ENCODE data around the gene KLF11. TPM values are rescaled to one million over a fixed set of nuclear protein-coding genes. Genes with fewer than 3 reads are reported as not detected.
"Not testable (repeated sequence)": the region's sequence is repeated elsewhere in the genome, so short reads cannot be mapped to it uniquely, and the experiment has no call there.

The KLF11 gene
- total RNA-seq, 2 experiments from 2014 or later = 7.2 to 8.6 TPM

DNA sequence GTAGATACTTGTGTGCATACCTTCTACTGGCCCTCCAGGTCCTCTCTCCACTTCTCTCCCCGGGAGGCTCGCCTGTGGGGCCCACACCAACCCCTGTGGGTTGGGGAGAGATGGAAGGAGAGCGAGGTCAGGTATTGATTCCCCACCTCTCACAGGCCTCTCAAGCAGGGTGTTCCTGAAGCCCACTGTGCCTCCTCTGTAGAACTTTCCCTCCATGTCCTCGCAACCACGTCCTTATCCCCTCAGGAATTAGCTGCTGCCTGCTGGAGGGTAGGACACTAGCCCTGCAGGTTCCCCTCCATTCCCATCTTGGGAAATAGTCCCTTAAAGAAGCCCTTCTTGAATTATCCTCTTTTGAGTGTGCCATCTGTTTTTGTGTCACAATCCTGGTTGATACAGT, 38.9 kb upstream of the KLF11 start:
- no peak overlapping the region for H3K27ac Mint-ChIP-seq
- no peaks in the 10 kb centered on the region for H3K9me3 Mint-ChIP-seq
- no peaks in the 10 kb centered on the region for H3K36me3 Mint-ChIP-seq (ENCODE audit: low read depth)
- CTCF ChIA-PET = no interaction called here
- DNase-seq = no peak
- no peaks in the 10 kb centered on the region for H3K4me1 Mint-ChIP-seq
- no peak overlapping the region for H3K4me3 Mint-ChIP-seq
- peaks cover 27% of the 10 kb centered on the region for H3K27me3 Mint-ChIP-seq
- POLR2A ChIA-PET = interaction anchor here (0.6 kb wide), 1 partner anchor 20 kb away, joined by 3 read pairs; no protein-coding TSS in a partner anchor

DNA sequence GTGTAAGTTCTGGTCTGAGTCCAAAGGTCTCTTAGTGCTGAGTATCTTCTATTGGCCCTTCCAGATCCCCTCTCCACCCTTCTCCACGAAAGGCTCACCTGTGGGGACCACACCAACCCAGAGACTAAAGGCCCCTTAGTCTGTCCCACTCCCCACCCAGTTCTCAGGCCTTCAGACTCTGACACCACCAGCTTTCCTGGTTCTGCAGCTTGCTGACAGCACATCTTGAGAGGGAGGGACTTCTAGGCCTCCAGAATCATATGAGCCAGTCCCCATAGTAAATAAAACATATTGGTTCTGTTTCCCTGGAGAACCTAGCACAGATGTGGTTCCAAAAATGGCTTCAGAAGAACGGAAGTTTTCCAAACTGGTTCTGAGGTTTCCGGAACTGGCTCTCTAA, 38.5 kb upstream of the KLF11 start:
- Mint-ChIP-seq H3K4me3 (no peak overlapping the region), H3K36me3 (ENCODE audit: low read depth) (no peaks in the 10 kb centered on the region), H3K27ac (no peak overlapping the region), H3K4me1 (no peaks in the 10 kb centered on the region), H3K9me3 (no peaks in the 10 kb centered on the region), H3K27me3 (peaks cover 27% of the 10 kb centered on the region)
- no peak for DNase-seq
- POLR2A ChIA-PET = interaction anchor here (0.6 kb wide), 1 partner anchor 20 kb away, joined by 3 read pairs; no protein-coding TSS in a partner anchor
- CTCF ChIA-PET = interaction anchor here (3.3 kb wide), 1 partner anchor 20 kb away, joined by 10 read pairs; no protein-coding TSS in a partner anchor

DNA sequence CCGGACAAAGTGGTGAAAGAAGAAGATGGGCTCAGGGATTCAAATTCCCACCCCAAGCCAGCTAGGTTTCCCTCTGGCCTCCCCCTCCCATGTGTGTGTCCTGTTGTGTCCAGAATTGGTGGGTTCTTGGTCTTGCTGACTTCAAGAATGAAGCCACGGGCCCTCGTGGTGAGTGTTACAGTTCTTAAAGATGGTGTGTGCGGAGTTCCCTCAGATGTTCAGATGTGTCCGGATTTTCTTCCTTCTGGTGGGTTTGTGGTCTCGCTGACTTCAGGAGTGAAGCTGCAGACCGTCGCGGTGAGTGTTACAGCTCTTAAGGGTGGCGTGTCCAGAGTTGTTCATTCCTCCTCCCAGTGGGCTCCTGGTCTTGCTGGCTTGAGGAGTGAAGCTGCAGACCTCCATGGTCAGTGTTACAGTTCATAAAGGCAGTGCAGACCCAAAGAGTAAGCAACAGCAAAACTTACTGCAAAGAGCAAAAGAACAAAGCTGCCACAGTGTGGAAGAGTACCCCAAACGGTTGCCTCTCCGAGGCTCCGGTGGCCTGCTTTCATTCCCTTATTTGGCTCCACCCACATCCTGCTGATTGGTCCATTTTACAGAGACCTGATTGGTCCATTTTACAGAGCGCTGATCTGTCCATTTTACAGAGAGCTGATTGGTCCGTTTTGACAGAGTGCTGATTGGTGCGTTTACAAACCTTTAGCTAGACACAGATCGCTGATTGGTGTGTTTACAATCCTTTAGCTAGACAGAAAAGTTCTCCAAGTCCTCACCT, 37.7 kb upstream of the KLF11 start:
- Mint-ChIP-seq H3K4me1 (no peaks in the 10 kb centered on the region), H3K27ac (no peak overlapping the region), H3K4me3 (no peak overlapping the region), H3K36me3 (ENCODE audit: low read depth) (no peaks in the 10 kb centered on the region), H3K27me3 (peaks cover 27% of the 10 kb centered on the region), H3K9me3 (no peaks in the 10 kb centered on the region)
- POLR2A ChIA-PET = no interaction called here
- CTCF ChIA-PET = interaction anchor here (0.6 to 3.3 kb wide), 4 partner anchors 9 to 21 kb away, joined by 3 to 10 read pairs (median 4); no protein-coding TSS in a partner anchor
- DNase-seq = no peak

DNA sequence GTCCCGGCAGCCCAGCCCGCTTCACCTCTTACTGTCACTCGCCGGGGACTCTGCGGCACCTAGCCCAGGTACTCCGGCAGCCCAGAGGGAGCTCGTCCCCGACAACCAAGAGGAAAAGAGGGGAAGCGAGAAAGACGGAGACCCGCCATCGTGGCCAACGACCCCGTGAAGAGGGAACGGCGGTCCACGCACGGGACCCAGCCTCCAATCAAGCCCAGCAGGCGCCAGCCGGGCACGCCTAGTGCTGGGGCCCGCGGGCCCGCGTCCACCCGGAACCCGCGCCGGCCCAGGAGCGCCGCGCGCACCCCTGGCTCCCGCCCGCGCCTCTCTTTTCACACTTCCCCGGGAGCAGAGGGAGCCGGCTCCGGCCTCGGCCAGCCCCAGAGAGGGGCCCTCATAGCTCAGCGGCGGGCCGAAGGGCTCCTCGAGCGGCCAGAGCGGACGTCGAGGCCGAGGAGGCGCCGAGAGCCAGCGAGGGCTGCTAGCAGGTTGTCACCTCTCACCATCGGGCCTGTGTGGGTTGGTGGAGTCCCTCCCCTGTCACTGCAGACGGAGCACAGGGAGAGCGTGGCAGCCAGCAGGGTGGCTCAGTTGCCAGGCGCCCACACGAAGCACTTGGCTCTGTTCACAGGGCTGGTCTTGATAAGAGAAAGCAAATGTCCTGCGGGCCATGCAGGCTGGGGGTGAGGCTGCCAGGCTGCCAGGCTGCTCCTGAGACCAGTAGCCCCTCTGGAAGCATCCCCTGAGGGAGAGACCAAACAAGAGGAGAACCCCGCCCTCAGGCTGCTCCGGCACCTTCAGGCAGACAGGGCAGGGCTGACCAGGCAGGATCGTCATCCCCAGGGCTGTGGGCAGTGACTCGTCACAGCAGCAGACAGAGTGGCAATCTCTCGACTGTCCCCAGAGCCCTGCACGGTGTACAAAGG, 36.9 kb upstream of the KLF11 start:
- DNase-seq = no peak
- POLR2A ChIA-PET = no interaction called here

DNA sequence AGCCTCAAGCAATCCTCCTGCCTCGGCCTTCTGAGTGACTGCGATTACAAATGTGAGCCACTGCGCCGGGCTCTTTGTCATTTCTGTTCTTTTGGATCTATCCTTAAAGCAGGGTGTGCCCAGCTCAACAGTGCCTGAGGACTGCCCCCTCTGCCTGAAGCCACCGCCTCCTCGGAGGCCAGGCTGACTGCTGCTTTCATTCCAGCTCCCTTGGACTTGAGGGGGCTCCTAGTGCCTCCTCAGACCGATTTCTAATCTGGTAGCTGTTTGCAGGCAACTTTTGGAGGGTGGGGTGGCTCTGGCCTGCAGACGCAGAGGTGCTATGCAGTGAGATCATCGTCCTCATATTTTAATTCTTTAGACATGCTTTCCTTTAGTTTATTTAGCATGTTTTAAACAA, 35.9 kb upstream of the KLF11 start:
- H3K9me3 Mint-ChIP-seq = no peaks in the 10 kb centered on the region
- ChIA-PET CTCF (interaction anchor here (1.4 to 3.3 kb wide), 2 partner anchors 9 to 23 kb away, joined by 3 to 10 read pairs; no protein-coding TSS in a partner anchor), POLR2A (no interaction called here)
- no peaks in the 10 kb centered on the region for H3K4me1 Mint-ChIP-seq
- no peak for DNase-seq
- H3K27me3 Mint-ChIP-seq = peaks cover 27% of the 10 kb centered on the region
- H3K4me3 Mint-ChIP-seq = no peak overlapping the region
- H3K36me3 Mint-ChIP-seq (ENCODE audit: low read depth) = no peaks in the 10 kb centered on the region
- no peak overlapping the region for H3K27ac Mint-ChIP-seq

More for the DNA sequence above, 36.9 kb upstream of the KLF11 start:
- H3K4me1 Mint-ChIP-seq = no peaks in the 10 kb centered on the region
- no peaks in the 10 kb centered on the region for H3K36me3 Mint-ChIP-seq (ENCODE audit: low read depth)
- no peak overlapping the region for H3K4me3 Mint-ChIP-seq
- CTCF ChIA-PET = interaction anchor here (0.6 to 3.3 kb wide), 4 partner anchors 10 to 22 kb away, joined by 3 to 10 read pairs (median 4); no protein-coding TSS in a partner anchor
- H3K27ac Mint-ChIP-seq = no peak overlapping the region
- H3K27me3 Mint-ChIP-seq = peaks cover 27% of the 10 kb centered on the region
- H3K9me3 Mint-ChIP-seq = no peaks in the 10 kb centered on the region

DNA sequence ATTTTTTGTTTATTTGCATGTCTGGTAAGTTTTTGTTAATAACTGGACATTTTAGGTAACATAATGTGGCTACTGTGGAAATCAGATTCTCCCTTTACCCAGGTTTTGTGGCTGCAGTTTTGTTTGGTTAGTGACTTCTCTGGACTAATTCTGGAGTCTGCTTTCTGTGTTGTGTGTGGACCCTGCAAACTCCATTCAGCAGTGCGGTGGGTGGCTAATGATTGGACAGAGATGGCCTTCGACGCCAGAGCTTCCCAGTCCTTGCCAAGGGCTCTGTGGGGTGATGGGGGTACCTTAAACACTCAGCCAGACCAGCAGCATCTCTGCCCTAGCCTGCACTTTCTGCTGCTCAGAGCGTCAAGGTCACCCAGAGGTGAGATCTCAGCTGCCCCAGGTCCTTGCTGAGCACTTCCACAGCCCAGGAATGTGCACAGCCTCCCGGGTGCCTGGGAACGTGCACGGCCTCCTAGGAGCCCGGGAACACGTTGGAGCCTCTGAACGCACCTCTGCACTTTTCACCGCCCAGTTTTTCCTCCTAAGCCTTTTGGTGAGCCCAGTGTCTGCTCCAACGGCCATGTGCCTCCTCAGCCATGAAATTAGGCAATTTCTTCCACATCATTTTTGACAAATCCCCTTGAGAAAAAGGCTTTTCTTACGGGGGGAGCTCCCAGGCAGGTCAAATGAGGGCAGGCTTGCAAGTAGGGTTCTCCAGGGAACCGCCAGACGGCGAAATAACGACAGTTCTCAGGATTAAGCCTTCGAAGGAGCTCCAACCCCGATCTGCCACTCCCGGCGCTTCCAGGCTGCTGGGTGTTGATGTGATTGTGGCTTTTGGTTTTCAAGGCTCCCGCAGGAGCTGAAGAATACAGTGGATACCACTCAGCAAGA, 35.2 kb upstream of the KLF11 start:
- H3K4me1 Mint-ChIP-seq = no peaks in the 10 kb centered on the region
- H3K36me3 Mint-ChIP-seq (ENCODE audit: low read depth) = no peaks in the 10 kb centered on the region
- H3K27ac Mint-ChIP-seq = no peak overlapping the region
- DNase-seq = no peak
- H3K27me3 Mint-ChIP-seq = peaks cover 27% of the 10 kb centered on the region
- ChIA-PET POLR2A (no interaction called here), CTCF (interaction anchor here (1.4 to 3.3 kb wide), 3 partner anchors 9 to 52 kb away, joined by 3 to 10 read pairs (median 3); no protein-coding TSS in a partner anchor)
- H3K4me3 Mint-ChIP-seq = no peak overlapping the region
- H3K9me3 Mint-ChIP-seq = no peaks in the 10 kb centered on the region

DNA sequence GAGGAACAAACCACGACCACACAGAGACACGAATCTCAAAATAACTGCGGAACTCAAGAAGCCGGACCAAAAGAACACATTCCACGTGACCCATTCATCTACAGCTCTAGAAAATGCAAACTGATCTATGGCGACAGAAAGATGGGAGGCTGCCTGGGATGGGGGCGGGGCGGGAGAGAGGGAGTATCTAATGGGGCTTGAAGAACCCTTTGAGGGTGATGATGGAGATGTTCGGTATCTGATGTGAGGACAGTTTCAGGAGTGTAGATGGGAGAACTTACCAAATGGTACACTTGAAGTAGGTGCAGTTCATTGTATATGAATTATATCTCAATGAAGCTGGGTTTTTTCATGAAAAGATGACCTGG, 34.6 kb upstream of the KLF11 start:
- Mint-ChIP-seq H3K9me3 (no peaks in the 10 kb centered on the region), H3K27me3 (peaks cover 27% of the 10 kb centered on the region), H3K36me3 (ENCODE audit: low read depth) (no peaks in the 10 kb centered on the region), H3K4me1 (no peaks in the 10 kb centered on the region), H3K4me3 (no peak overlapping the region), H3K27ac (no peak overlapping the region)
- no peak for DNase-seq
- POLR2A ChIA-PET = no interaction called here
- CTCF ChIA-PET = interaction anchor here (1.4 kb wide), 2 partner anchors 8 to 52 kb away, joined by 3 read pairs; no protein-coding TSS in a partner anchor

DNA sequence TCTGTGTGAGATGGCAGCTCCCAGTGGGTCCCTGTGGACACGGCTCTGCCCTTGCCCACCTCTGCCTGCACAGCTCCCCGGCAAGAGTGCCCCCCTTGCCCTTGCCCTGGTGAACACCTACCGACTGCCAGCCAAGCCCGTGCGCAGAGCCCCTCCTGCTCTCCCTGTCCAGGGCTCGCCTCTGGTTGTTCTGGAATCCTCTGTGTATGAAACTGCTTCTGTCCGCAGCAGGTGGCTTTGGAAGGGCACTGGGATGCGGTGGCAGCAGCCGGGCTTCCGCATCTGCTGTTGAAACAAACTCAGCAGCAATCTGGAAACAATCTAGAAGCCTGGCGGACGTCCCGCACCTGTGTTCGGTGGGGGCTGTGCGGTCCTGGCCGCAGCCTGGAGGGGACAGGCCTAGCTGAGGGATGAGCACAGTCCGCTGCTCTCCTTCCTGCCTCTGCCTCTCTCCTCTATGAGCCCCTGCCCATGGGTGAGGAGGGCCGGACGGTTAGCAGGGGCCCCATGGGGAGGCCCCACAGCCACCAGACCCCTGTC, 34.0 kb upstream of the KLF11 start:
- H3K9me3 Mint-ChIP-seq = no peaks in the 10 kb centered on the region
- H3K27ac Mint-ChIP-seq = no peak overlapping the region
- no peaks in the 10 kb centered on the region for H3K4me1 Mint-ChIP-seq
- H3K4me3 Mint-ChIP-seq = no peak overlapping the region
- peaks cover 27% of the 10 kb centered on the region for H3K27me3 Mint-ChIP-seq
- DNase-seq = no peak
- ChIA-PET CTCF (interaction anchor here (1.4 kb wide), 1 partner anchor 53 kb away, joined by 3 read pairs; no protein-coding TSS in a partner anchor), POLR2A (no interaction called here)
- no peaks in the 10 kb centered on the region for H3K36me3 Mint-ChIP-seq (ENCODE audit: low read depth)

DNA sequence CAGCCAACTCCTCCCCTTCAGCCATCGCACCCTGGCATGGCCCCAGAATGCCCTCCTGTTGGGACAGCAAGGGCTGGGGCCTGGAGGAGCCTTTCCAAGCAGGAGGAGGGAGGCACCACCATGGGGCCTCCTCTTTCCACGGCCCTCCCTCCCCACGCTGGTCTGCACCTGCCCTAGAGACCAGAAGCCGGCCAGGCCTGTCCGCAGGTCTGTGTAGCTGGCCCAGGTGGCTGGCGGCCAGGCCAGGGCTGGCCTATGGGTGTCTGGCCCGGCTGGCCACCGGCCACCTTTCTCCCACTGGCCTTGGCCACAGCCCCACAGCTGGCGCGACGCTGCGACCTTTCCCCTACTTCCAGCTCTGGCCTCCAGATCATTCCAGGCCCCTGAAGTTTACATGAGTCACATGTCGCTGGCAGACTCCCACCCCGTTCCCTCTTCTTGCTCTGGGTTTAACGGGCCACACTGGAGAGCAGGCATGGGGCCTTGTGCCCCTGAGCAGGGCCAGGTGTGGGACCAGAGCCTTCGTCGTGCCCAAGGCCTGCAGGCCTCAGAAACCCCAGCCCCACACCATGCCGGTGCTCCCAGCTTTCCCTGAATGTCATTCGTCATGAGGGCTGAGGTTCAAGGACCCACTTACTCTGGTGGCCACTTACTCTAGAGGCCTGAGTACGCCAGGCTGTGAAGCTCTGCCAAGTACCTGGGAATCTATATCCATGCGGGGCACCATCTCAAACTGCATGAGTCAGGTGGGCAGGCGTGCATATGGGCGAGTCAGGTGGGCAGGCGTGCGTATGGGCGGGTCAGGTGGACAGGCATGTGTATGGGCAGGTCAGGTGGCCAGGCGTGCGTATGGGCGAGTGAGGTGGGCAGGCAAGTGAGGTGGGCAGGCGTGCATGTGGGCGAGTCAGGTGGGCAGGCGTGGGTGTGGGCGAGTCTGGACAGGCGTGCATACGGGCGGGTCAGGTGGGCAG, 33.3 kb upstream of the KLF11 start:
- no peak for DNase-seq
- Mint-ChIP-seq H3K36me3 (ENCODE audit: low read depth) (no peaks in the 10 kb centered on the region), H3K4me3 (no peak overlapping the region), H3K27me3 (peaks cover 23% of the 10 kb centered on the region), H3K27ac (no peak overlapping the region), H3K9me3 (no peaks in the 10 kb centered on the region), H3K4me1 (no peaks in the 10 kb centered on the region)
- CTCF ChIA-PET = no interaction called here
- POLR2A ChIA-PET = no interaction called here

DNA sequence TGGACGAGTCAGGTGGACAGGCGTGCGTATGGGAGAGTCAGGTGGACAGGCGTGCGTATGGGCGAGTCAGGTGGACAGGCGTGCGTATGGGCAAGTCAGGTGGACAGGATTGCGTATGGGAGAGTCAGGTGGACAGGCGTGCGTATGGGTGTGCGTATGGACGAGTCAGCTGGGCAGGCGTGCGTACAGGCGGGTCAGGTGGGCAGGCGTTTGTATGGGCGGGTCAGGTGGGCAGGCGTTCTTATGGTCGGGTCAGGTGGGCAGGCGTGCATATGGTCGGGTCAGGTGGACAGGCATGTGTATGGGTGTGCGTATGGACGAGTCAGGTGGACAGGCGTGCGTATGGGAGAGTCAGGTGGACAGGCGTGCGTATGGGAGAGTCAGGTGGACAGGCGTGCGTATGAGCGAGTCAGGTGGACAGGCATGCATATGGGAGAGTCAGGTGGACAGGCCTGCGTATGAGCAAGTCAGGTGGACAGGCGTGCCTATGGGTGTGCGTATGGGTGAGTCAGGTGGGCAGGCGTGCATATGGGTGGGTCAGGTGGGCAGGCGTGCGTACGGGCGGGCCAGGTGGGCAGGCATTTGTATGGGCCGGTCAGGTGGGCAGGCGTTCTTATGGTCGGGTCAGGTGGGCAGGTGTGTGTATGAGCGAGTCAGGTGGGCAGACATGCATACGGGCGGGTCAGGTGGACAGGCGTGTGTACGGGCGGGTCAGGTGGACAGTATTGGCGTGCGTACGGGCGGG, 32.3 kb upstream of the KLF11 start:
- CTCF ChIA-PET; H3K27ac Mint-ChIP-seq; DNase-seq; H3K36me3 Mint-ChIP-seq (ENCODE audit: low read depth); H3K4me1 Mint-ChIP-seq; H3K9me3 Mint-ChIP-seq; POLR2A ChIA-PET; H3K4me3 Mint-ChIP-seq: not testable (repeated sequence)
- peaks cover 16% of the 10 kb centered on the region for H3K27me3 Mint-ChIP-seq
